Stimulated activated CD8-positive, alpha-beta memory T cell treated with anti-CD3 and anti-CD28 coated beads, Interleukin-7, amount 100 ng/mL, for 24 hours (primary cell): Measurements from ENCODE around the gene SHCBP1L.

Experiments
- DNase-seq: peaks from one replicate; pipeline ENCODE4 v3.0.0-alpha.2; 2020; ENCODE audit warnings: low read depth

The SHCBP1L gene

DNA sequence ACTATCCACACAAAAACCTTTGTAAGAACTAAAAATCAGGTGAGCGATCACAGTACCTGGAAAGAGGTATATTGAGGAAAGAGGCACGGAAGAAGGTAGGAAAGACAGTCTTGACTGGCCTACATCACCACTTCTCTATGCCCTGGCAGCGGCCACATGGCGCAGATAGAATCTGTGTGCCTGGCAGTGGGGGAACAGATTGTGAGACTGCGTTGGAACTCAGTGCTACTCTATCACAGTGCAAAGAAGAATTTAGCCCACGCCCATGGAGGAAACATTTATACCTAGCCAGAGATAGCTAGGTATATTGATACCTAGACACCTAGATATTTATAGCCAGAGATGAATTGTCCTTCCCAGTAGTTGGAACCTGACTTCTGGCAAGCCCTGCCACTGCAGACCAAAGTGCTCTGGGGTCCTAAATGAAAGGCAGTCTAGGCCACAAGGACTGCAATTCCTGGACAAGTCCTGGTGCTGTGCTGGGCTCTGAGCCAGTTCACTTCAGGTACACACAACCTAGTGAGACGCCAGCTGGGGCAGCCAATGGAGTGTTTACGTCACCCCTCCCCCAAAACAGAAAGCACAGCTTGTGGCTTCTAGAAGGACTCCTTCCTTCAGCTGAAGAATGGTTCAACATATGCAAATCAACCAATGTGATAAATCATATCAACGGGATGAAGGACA is 61.9 kb downstream of the SHCBP1L start:
- no peak for DNase-seq

DNA sequence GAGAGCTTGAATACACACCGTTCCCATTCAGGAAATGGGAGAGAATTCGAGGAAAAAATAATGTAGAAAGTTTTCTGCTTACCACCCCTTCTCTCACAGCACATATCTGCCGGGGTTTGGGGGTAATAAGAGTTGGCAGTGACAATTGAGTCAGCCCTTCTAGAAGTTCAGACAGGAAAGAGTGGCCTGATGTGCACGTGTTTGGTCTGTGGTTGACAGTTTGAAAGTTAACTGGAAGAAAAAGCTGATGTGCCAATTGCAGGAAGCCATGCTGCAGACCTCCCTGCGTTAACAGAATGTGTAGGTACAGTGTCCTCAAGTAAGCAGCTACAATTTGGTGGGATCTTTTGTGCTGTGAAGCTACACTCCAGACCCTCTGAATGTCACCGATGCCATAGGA is 63.0 kb downstream of the SHCBP1L start:
- no peak for DNase-seq

DNA sequence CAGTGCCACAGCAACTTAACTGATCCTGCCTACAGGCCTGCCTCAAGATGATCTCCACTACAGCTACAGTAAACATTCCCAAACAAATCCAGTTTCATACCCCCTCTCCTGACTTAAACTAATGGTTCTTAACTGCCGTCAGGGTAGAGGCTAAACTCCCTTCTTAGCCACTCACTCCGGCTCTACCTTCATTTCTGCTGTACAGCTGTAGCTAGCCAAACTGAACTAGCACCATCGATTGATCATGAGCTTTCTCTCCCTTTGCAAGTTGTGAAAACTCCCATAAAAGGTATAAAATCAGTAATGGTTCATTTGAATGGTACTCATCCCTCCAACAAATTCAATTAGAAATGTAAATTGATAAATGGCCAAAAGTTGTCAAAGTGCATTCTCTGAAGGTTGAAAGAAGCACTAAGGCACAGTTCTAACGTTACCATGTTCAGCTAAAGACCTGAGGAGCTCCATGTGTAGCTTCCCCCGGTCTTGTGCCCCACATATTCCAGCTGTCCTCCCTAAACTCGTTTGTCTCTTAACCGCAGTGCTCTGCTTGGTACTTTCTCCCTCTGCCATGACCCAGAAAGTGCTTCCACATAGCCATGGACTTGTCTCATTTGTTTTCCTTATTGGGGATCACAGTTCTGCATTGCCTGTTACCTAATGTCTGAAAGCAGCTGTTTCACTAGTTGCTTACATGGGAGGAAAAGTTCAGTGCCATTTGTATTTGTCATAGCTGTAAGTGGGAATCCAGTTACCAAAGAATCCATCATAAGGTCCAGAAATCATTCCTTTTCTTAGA is 64.0 kb downstream of the SHCBP1L start:
- DNase-seq = no peak

DNA sequence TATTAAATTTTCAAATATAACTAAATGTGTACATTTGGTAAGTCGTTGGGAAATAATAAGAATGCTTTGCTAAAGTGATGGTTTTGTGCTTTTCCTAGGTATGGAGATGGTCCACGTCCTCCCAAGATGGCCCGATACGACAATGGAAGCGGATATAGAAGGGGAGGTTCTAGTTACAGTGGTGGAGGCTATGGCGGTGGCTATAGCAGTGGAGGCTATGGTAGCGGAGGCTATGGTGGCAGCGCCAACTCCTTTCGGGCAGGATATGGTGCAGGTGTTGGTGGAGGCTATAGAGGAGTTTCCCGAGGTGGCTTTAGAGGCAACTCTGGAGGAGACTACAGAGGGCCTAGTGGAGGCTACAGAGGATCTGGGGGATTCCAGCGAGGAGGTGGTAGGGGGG is 66.0 kb downstream of the SHCBP1L start:
- no peak for DNase-seq

DNA sequence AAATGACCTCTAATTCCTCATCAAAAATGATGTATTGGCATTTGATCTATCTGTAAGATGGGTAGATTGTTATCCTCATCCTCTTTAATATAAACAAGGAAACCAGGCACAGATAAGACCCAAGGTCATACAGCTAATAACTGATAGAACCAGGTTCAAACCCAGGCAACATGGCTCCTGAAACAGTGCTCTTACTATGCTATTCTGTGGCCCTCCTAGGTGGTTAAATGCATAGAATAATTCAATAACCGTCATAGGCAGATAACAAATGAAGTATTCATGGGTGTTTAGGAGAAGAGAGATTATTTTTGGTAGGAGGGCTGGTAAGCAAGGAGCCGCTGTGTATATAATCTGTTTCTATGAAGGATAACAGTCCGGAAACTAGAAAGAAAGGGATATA is 67.4 kb downstream of the SHCBP1L start:
- no peak for DNase-seq

- no peak for DNase-seq
Measured at GRCh38 chr1:182884872-182885271, 68.1 kb downstream of the SHCBP1L start.

DNA sequence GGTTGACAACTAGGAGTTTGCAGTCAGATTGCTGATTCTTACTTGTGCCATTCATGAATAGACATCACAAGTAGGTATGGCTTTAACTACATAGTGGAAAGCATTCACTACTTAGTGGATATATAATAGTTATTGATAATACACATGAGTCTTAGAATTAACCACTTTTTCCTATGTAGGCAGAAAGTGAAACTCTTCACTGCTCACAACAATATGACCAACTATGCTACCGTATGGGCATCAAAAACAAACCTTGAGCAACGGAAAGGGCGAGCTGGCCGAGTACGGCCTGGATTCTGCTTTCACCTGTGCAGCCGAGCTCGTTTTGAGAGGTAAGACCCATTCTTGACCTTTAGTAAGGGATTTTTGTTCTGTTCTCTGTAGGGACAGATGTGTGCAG is 75.1 kb downstream of the SHCBP1L start:
- no peak for DNase-seq

- no peak for DNase-seq
Measured at GRCh38 chr1:182877331-182877730, 75.6 kb downstream of the SHCBP1L start.

- no peak for DNase-seq
Measured at GRCh38 chr1:182875889-182876288, 77.1 kb downstream of the SHCBP1L start.

- no peak for DNase-seq
Measured at GRCh38 chr1:182872881-182873280, 80.1 kb downstream of the SHCBP1L start.

GRCh38 chr1:182869241-182869666 is 83.7 kb downstream of the SHCBP1L start:
- DNase-seq = no peak

GRCh38 chr1:182867861-182868260 is 85.1 kb downstream of the SHCBP1L start:
- no peak for DNase-seq

- no peak for DNase-seq
Measured at GRCh38 chr1:182863940-182864339, 89.0 kb downstream of the SHCBP1L start.

DNA sequence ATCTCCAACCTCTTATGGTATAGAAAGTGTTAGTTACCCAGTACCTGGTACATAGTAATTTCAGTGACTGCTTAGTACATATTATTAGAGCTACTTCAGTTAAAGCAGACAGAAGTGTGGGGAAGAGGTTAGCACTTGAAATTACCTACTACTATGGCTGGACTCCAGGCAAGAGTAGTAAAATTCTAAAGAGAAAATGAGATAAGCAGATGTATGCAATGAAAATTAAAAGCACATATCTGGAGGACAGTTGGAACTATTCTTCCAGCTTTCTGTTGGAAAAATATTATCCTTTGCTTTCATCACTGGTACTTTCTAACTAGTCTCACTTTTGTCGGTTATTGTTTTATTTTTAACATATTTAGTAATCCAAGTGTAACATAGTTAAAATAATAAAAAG is 90.1 kb downstream of the SHCBP1L start:
- no peak for DNase-seq

- no peak for DNase-seq
Measured at GRCh38 chr1:182861994-182862393, 91.0 kb downstream of the SHCBP1L start.

DNA sequence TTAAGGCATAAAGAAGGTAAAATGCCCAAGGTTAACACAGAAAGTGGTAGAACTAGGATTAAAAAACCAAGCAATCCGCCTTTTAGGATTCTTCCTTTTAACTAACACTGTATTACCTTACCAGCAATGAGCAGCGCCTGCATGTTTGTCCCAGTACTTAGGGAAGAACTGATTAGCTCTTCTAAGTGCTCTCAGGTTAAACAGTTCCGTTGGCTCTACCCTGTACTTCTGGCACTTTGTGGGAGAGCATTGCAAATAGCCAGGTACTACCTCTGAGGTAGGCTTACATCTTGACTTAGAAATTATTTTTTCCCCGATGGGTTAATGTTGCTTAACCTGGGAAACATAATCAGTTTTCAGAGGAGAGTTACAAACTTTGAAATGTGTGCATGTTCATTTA is 92.3 kb downstream of the SHCBP1L start:
- DNase-seq = no peak

DNA sequence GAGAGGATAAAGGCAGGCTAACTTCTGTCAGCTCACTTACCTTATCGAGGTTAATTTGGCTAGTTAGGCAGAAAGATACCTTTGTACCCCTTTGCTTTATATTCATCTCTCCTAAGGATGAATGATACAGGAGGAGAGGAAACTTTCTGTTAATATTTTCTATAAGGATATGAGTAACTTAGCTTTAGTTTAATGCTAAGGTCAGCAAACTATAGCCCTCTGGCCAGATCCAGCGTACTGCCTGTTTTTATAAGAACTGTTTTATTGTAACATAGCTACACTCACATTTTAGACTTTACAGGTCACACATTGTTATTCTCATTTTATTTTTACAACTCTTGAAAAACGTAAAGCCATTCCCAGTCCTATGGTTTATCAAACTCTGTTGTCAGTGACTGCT is 95.8 kb downstream of the SHCBP1L start:
- no peak for DNase-seq

GRCh38 chr1:182855911-182856310 is 97.1 kb downstream of the SHCBP1L start:
- no peak for DNase-seq

DNA sequence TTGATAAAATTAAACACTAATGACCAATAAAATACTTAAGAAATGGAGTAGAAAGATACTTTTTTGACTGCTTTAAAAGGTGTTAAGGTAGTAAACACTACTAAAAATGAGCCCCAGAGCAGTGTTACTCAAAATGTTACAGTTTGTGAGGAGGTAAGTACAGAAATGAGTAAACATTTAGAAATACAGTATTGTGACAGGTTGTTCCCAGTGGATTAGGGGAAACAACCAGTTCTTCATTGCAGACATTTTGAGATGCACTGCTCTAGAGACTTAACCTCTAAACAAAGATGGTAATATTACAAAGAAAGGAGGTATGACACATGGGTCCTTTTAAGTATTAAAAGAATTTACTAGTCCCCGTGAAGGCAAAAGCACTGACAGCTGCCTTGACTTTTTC is 101.1 kb downstream of the SHCBP1L start:
- no peak for DNase-seq

DNA sequence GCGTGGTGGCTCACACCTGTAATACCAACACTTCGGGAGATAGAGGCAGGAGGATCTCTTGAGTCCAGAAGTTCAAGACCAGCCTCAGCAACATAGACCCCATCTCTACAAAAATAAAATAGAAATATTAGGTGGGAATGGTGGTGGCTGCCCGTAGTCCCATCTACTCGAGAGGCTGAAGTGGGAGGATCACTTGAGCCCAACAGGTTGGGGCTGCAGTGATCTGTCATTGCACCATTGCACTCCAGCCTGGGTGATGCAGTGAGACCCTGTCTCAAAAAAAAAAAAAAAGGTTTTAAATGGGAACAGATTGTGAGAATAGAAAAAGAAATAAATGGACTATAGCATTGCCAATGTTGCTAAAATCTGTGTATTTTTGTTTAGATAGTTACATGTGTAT is 102.6 kb downstream of the SHCBP1L start:
- DNase-seq = no peak
